ENCODE data around the gene CCDC28B.
A peak's percentile ranks its signal among the peaks of the same experiment; 100 is the strongest.

Gene CCDC28B

DNA sequence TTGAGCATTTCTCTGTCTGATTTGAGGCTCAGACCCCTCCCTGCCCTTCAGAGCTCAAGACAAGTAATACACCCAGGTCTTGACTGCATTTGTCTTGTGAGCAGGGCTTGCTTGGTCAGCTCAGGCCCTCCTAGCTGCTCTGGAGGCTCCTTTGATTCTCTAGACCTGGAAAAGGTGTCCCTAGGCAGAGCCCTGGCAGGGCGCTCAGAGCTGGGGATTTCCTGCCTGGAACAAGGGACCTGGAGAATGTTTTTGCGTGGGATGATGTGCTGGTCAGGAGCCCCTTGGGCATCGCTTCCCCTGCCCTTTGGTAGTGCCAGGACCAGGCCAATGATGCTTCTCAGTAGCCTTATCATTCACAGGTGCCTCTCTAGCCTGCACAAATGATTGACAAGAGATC lies 4.9 kb upstream of the CCDC28B start:
- DNase-seq = no peak

GRCh38 chr1:32195972-32196823 lies 4.2 kb upstream of the CCDC28B start:
- DNase-seq = no peak

DNA sequence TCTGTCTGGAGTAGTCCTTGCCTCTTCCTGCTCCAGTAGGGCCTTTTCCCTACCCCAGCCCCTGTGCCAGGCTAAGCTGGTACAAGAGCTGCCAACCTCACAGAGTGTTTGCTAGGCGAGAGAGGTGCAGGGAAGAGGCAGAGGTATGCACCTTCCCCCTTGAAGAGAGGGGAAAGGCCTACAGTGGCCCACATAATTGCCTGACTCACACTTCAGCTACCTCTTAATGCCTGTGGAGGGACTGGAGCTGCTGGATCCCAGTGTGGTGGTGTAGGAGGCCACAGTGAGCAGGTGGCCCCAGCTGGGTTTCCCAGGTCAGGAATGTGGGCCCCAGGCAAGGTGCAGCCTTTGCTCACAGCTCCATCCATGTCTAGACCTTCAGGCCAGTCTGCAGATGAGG lies 3.3 kb upstream of the CCDC28B start:
- no peak for DNase-seq

GRCh38 chr1:32197837-32198236 lies 2.6 kb upstream of the CCDC28B start:
- DNase-seq = no peak

DNA sequence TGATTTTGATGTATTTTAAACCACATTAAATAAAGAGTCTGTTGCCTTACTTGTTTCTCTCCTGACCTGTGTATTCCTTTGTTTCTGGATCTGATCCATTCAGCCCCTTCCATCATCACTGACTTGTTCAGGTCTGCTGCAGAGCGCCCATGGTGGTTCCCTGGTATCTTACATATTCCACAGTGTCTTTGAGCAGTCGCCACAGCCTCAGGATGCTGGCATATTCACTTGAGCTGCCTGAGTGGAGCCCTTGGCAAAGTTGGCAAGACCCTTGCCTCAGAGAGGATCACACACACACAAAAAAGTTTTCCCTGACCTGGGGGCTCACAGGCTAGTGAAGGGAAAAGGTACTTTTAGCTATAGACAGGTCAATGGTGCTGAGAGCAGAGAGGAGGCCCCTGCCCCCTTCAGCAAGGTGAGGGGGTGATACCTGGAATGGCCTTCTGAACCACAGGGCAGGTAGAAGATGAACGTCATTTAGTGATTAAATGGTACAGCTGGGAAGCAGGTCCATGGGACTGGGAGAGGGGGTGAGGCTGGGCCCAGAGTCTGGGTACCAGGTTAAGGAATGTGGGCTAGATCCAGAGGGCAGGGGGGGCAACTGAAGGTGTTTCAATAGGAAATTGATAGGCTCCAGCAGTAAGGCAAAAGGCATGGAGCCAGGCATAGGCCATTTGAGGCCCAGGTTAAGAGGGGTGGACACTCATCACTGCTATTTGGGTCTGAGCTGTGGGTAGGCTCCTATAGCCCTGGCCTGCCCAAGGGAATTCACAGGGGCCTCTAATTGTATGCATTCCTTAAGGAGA lies 2.0 kb upstream of the CCDC28B start:
- DNase-seq = no peak

DNA sequence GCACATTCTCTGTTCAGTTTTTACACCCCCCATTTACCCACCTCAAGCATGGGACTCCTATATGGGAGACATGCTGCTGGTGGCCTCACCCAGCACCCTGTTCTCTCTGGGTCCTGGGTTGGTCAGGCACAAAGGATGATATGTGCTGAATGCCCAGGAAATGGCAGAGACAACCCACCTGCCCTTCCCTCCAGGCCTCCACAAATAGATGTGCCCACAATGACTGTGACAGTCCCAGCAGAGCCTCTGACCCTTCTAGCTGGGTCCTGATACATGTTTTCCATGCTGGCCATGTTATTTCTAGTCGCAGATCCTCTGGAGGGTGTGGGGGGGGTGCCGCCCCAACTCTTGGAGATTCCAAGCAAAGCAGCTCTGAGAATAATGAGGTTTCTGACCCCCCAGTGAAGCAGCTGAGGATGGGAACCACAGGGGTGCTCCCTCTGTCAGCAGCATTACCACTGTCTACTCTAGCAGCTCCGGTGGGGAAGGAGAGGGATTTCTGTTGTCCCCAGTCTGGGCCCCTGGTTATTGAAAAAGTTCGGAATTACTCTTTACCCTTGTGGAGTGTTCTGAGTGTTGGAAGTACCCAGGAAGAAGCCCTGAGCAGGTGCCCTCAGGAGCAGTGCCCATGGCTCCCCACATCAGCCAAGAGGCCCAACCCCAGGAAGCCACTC lies 1.2 kb upstream of the CCDC28B start:
- no peak for DNase-seq

- DNase-seq = no peak
Measured at GRCh38 chr1:32199717-32200072, 700 bp upstream of the CCDC28B start.

DNA sequence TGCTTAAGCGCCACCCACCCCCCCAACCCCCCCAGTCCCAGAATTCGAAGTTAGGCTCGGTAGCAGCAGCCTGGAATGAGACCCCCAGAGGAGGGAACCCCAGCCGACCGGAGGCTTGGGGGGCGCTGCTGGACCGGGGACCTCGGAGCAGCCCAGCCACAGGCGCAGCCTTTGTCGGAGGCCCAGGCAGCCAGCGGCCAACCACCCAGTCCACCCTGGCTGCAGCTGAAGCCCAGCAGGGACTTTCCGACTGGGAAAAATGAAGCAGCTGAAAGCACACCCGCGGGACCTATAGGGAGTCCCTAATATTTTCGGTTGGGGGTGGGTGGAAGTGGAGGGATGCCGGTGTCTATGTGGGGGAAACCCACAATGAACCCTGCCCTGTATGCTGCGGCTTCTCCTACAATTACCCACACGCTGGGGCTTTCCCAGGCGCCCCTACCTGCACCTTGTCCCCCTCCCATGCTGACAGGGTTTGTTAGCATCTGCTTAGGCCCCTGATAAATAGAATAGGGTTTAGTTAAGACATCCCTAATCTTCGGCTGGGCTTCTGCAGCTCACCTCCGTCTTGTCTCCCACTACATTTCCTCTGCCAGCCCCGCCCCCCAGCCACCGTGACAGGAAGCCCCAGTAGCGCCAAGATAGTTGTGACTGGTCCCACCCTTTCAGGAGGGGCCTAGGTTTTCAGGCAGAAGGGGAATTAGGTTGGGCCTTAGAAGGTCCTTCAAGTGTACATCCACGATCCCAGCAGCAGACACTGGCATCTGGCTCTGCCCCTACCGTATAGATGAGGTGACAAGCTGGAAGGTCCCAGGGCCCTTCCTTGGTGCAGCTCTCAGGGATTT lies 838 bp downstream of the CCDC28B start:
- DNase-seq = no peak

DNA sequence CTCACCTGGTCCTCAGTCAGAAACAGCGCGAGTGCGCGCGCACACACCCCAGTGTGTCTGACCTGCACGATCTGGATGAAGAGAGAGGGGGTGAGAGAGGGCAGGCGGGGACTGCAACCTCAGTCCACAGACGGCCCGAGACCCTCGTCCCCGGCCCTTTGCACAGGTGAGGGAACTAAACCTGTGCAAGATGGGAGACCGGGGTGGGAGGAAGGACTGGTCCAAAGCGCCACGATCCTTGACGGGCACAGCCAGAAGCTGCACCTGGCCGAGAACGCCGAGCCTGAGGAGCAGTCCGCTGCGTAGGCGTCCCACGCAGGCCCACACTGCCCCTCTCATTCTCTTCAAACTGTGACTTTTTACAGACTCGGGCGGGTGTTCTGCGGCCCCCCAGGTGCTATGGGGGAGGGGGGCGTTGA lies 4.6 kb downstream of the CCDC28B start:
- DNase-seq = no peak

DNA sequence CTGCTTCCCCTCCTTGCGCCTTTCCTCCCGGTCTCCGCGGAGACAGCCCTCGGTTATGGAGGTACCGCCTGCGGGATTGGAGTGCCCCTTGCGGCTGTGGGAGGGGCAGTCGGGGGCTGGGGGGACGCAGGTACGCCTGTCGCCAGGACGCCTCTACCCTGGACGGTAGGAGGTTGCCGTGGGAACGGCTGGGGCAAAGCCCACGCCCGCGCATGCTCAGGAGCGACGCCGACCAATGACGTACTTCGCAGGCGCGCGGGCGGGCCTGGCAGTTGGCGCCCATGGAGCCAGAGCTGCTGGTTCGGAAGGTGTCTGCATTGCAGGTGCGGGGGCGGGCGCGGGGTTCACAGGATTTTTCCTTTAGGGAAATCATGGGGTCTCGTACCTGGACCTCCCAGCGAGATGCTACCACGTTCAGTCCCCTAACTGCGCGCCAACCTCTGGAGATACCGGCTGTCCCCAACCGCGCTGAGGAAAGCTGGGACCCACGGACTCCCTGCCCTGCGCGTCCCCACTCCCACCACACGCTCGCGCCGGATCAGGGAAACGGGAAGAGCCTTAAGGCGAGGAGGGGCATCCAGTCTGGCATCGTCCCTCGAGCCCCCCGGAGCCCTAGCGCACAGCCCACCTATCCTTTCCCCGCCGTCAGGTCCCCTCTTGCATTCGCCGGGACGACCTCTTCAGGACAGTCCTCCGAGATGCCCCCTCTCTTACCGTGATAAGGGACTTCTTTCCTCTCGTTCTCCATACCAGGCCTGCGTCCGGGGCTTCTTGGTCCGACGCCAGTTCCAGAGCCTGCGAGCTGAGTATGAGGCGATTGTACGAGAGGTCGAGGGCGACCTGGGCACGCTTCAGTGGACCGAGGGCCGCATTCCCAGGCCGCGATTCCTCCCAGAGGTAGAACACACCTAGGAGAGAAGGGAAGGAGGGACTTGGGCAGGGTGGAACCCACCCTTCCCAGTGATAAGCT lies 5.3 kb downstream of the CCDC28B start, which contains the start of gene IQCC:
Gene IQCC, plus strand, starts transcription at position 271 of the 970 bp plus-strand sequence. Its CDS starts 11 bp downstream, at position 282.
- DNase-seq = peak; percentile 89 to 92

GRCh38 chr1:32208469-32208868 lies 8.1 kb downstream of the CCDC28B start:
- no peak for DNase-seq

- no peak for DNase-seq
Measured at GRCh38 chr1:32208891-32209328, 8.5 kb downstream of the CCDC28B start, which contains the start of gene DCDC2B. TSS of gene DCDC2B (plus strand) at chr1:32209089. CDS start at chr1:32209094, 5 bp downstream.

GRCh38 chr1:32215629-32216480 lies 15.5 kb downstream of the CCDC28B start:
- DNase-seq = peak; percentile 18 to 50

- DNase-seq = no peak
Measured at GRCh38 chr1:32216566-32216965, 16.2 kb downstream of the CCDC28B start.

- no peak for DNase-seq
Measured at GRCh38 chr1:32219022-32219421, 18.6 kb downstream of the CCDC28B start.

DNA sequence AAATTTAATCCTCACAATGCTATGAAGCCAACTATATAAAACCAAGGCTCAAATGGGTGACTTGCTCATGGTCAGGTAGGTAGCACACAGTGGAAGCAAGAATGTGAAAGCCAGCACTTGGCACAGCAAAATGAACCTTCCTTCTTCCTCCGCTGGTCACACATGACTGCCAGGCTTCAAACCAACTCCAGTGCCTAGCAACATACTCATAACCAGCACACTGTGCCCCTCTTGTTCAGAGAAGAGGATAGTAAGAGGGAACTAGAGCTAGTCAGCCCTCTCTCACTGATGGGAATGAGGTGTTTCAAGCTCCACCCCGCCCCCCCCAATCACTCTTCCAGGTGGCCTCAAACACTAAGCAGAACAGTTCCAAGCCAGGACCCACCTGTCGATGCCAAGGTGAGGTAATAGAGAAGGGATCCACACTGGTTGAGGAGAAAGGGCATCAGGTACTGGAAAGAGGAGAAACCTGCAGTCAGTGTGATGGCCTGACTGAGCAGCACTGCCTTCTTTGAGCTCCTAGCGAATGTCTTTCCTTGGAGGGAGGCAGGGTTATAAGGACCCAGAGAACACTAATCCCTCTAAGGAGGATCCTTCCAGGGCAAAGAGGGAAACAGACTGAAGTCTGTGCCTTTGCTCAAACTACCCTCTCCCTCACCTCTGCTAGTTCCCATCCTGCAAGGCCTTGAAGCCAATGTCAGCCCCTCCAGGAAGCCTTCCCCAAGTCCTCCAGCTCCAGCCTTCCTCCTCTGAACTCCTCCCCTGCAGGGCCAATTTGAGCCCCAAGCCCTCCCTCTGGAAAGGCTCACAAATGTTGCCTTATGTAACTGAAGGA lies 20.6 kb downstream of the CCDC28B start:
- DNase-seq = no peak

DNA sequence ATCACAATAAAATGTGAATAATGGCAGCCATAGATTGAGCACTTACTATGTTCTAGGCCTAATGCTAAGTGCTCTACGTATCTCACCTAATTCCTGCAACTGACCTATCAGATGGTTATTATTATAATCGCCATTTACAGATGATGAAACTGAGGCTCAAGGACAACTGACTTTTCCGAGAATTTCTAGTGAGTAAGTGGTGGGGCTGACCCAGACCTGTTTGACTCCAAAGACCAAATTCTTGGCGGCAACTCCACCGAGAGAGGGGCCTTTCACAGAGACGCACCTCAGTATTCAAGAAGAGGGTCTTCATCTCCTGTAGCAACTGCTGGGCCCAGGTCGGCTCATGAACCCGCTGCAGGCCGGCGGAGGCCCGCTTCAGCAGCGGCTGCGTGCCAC lies 21.2 kb downstream of the CCDC28B start:
- DNase-seq = no peak

DNA sequence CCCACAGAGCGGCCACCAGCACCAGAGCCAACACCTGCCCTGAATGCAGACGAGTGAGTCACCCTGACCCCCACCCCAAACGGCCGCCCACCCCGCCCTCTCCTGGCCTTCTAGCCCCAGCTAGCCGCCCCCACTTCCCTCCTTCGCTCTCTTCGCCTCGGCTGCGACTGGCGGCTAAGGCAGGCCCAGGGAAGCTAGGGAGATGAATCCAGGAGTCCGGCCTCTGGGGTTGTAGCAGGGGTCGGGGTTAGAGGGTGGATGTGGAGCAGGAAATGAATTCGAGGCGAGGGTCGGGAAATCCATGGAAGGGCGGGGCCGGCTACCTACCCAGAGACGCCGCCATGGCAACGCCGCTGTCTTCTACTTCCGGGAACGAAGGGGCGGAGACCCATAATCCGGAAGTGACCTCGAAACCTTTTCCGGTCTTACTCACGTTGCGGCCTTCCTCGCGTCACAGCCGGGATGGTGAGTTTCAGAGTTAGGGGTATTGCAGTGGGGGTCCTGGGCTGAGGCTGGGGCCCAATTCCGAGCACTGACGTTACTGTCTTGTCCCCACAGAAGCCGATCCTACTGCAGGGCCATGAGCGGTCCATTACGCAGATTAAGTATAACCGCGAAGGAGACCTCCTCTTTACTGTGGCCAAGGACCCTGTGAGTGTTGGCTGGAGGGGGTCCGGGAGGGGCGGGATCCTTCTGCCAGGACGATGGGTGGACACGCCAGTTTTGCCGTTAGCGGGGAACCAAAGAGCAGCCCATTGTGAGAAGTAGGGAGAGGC lies 21.8 kb downstream of the CCDC28B start, which contains the start of the genes EIF3I and TMEM234:
Gene EIF3I, plus strand, starts transcription at position 428 of the 776 bp plus-strand sequence. Its CDS starts 35 bp downstream, at position 463.
Gene TMEM234, minus strand, starts transcription at position 374 of the 776 bp plus-strand sequence. Its CDS starts 31 bp downstream, at position 343.
- DNase-seq = peak; percentile 88 to 89

All from NCI-H1930 (cell line).